OCI-LY3 (cell line): ENCODE results near the gene N4BP2L2.

Experiments used
- H2AFZ ChIP-seq: fragments of 200-600, 300-600 bp; shearing (Covaris generic); 2 replicates; pipeline ENCODE4 v1.6.0; 2014; ENCODE audit warnings: antibody characterized with exemption, low read depth, low read length
- H3K27ac ChIP-seq: fragments of 200-600, 300-600 bp; sonication (generic); 2 replicates; pipeline ENCODE4 v1.5.1; 2014; ENCODE audit warnings: mild to moderate bottlenecking, low read length, moderate library complexity, mixed read lengths
- H3K27me3 ChIP-seq: fragments of 200-600, 300-600 bp; sonication (generic); 2 replicates; pipeline ENCODE4 v1.6.1; 2014; ENCODE audit warnings: low read depth, low read length, mixed read lengths
- H3K36me3 ChIP-seq: fragments of 200-600, 300-600 bp; sonication (generic); replicated peaks from 2 replicates; pipeline ENCODE3; 2014; ENCODE audit warnings: low read depth, low read length, mixed read lengths
- H3K4me1 ChIP-seq: fragments of 300-600, 200-600 bp; sonication (generic); 2 replicates; pipeline ENCODE4 v1.6.1; 2014; ENCODE audit warnings: low read length, mixed read lengths
- H3K4me2 ChIP-seq: fragments of 200-600, 300-600 bp; sonication (generic); 2 replicates; pipeline ENCODE4 v1.6.1; 2014; ENCODE audit warnings: low read length, mixed read lengths
- H3K4me3 ChIP-seq: fragments of 300-600, 200-600 bp; sonication (generic); 2 replicates; pipeline ENCODE4 v1.5.1; 2014; ENCODE audit warnings: antibody characterized with exemption, mild to moderate bottlenecking, low read length, moderate library complexity
- H3K79me2 ChIP-seq: fragments of 300-600, 200-600 bp; shearing (Covaris generic); 2 replicates; pipeline ENCODE4 v1.6.1; 2014; ENCODE audit warnings: mild to moderate bottlenecking, low read length, mixed read lengths
- H3K9ac ChIP-seq: fragments of 300-600, 200-600 bp; shearing (Covaris generic); 2 replicates; pipeline ENCODE4 v1.6.0; 2014; ENCODE audit warnings: mild to moderate bottlenecking, low read length, moderate library complexity
- H3K9me3 ChIP-seq: fragments of 200-600, 300-600 bp; shearing (Covaris generic); 2 replicates; pipeline ENCODE4 v1.6.1; 2014; ENCODE audit warnings: low read length, mixed read lengths; ENCODE audit not compliant: insufficient read depth
- H4K20me1 ChIP-seq: fragments of 200-600, 300-600 bp; sonication (generic); 2 replicates; pipeline ENCODE4 v1.6.1; 2016; ENCODE audit warnings: low read length, mixed read lengths; ENCODE audit not compliant: insufficient read depth
- EZH2phosphoT487 ChIP-seq: fragments of 200-600 bp; shearing (Covaris generic); IDR thresholded peaks from 2 replicates; pipeline ENCODE4 v1.6.1; 2018; ENCODE audit warnings: antibody characterized with exemption, mixed run types, low read depth
- TF ChIP-seq, protein P1 (sequence below): fragments of 200-600, 300-600 bp; sonication (generic); IDR thresholded peaks from 2 replicates; pipeline ENCODE4 v1.5.1; 2014; ENCODE audit warnings: antibody characterized with exemption, low read length, low read depth

Gene N4BP2L2

GRCh38 chr13:32384702-32385101, 153.9 kb downstream of the N4BP2L2 start:
- Histone ChIP-seq H2AFZ (no peak overlapping the region), H3K9me3 (no peaks in the 10 kb centered on the region), H4K20me1 (no peaks in the 10 kb centered on the region), H3K4me3 (no peak overlapping the region), H3K4me2 (no peak overlapping the region), H3K4me1 (no peaks in the 10 kb centered on the region; the same call in 1 of the 2 replicates), H3K79me2 (no peaks in the 10 kb centered on the region), H3K36me3 (peaks cover 31% of the 10 kb centered on the region), H3K9ac (no peak overlapping the region), H3K27ac (no peak overlapping the region), H3K27me3 (no peaks in the 10 kb centered on the region)
- no peak for TF ChIP-seq EZH2phosphoT487
- TF ChIP-seq, protein P1, sequence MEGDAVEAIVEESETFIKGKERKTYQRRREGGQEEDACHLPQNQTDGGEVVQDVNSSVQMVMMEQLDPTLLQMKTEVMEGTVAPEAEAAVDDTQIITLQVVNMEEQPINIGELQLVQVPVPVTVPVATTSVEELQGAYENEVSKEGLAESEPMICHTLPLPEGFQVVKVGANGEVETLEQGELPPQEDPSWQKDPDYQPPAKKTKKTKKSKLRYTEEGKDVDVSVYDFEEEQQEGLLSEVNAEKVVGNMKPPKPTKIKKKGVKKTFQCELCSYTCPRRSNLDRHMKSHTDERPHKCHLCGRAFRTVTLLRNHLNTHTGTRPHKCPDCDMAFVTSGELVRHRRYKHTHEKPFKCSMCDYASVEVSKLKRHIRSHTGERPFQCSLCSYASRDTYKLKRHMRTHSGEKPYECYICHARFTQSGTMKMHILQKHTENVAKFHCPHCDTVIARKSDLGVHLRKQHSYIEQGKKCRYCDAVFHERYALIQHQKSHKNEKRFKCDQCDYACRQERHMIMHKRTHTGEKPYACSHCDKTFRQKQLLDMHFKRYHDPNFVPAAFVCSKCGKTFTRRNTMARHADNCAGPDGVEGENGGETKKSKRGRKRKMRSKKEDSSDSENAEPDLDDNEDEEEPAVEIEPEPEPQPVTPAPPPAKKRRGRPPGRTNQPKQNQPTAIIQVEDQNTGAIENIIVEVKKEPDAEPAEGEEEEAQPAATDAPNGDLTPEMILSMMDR, result no peak

GRCh38 chr13:32383836-32384618, 154.6 kb downstream of the N4BP2L2 start:
- Histone ChIP-seq H3K4me3 (no peak overlapping the region), H2AFZ (no peak overlapping the region), H3K4me1 (no peaks in the 10 kb centered on the region; the same call in 1 of the 2 replicates), H3K36me3 (peaks cover 37% of the 10 kb centered on the region), H3K9ac (no peak overlapping the region), H3K4me2 (no peak overlapping the region), H3K79me2 (no peaks in the 10 kb centered on the region), H3K27me3 (no peaks in the 10 kb centered on the region), H3K27ac (no peak overlapping the region), H3K9me3 (no peaks in the 10 kb centered on the region), H4K20me1 (no peaks in the 10 kb centered on the region)
- no peak for TF ChIP-seq EZH2phosphoT487
- TF ChIP-seq, protein P1, result no peak
